Measurements from ENCODE around the gene HEXD.

HEXD gene

DNA sequence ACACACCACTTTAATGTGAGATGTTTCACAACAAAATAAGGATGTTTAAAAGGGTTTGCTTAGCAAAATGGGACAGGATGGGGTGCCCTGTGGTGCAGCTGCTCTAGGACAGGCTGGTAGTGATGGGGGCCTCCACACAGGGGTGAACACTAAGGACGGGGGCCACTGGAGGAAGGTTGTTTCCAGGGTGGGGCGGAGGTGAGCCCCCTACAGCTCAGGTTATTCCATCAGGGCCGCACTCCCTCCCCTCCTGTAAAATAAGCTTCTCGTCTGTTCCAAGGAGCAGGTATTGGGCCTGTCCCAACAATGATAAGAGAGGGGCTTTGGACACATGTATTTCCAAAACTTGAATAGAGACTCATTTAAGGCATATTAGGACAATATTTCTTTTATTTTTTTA is 1.9 kb upstream of the HEXD start:
- DNase-seq: no peak

- peak; percentile 9 for DNase-seq
These were observed 1.4 kb upstream of the HEXD start for GRCh38 chr17:82416771-82417170.

DNA sequence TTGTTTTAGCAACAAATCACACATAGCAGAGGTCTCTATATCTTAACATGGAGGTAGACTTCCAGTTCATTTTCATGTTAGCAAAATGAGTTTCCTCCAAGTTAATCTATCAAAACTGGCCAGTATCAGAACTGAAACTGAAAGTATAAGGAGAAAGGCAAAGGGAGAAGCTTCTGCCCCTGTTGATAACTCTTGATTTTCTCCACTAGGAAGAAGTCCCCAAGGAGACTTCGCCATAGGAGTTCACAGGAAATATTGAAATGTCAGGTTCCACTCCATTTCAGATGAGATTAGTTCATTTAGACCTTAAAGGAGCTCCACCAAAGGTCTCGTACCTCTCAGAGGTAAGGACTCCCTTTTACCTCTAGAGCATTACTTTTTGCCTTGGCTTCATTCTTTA is 1.4 kb downstream of the HEXD start:
- peak; percentile 57 for DNase-seq

DNA sequence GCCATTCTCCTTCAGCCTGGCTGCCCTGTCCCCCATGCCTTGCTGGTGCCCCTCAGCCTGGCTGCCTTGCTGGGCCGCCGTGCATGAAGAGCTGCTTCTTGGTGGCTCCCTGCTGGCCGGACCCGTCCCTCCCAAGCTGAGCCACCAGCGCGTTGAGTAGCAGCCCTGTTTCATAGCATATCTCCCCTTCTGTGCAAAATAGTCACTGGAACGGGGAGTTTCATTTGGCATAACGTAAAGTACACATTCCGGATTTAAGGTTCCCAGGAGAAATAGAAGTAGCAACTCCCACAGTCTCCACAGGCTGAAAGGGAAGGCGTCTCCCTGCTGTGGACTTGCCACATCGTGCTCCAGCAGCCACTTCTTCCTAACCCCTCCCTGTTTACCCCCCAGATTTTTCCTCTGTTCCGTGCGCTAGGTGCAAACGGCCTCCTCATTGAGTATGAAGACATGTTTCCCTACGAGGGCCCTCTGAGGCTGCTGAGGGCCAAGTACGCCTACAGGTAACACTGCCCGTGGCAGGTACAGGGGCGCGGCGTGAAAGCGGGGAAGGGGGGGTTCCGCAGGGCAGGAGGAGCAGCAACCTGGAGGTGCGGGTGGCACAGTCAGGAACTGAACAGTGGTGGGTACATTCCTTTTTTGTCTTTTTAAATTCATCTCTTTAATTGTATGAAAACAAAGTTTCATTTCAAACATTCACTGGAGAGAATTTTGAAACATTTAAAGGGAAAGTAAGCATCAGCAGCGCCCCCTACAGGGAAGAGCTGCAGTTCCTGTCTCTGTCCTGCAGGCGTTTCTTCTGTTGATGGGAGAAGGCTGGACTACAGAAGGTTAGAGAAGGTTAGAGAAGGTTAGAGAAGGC is 6.1 kb downstream of the HEXD start:
- DNase-seq: peak; percentile 58

DNA sequence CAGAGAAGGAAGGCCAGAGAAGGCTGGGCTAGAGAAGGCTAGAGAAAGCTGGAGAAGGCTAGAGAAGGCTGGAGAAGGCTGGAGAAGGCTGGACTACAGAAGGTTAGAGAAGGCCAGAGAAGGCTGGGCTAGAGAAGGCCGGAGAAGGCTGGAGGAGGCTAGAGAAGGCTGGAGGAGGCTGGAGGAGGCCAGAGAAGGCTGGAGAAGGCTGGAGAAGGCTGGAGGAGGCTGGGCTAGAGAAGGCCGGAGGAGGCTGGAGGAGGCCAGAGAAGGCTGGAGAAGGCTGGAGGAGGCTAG is 6.7 kb downstream of the HEXD start:
- no peak for DNase-seq

GRCh38 chr17:82428546-82428945 is 10.4 kb downstream of the HEXD start:
- no peak for DNase-seq

GRCh38 chr17:82429824-82430223 is 11.7 kb downstream of the HEXD start:
- no peak for DNase-seq

DNA sequence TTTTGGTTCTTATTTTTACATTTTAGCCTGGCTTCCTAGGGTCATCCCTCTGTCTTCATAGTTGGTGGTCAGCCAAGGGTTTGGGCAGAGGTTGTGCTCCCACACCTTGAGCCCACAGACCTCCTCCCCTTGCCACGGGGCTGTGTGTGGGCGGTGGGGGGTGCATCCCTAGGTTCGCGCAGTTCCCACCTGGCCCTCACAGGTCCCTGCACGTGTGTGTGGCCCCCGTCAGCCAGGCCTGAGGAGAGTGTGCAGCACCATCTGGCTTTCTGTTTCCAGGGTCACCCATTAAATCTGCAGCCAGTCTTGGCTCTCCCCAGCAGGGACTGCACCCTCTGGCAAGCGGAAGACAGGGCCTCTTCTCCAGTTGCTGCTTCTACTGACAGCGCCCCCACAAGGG is 13.9 kb downstream of the HEXD start:
- no peak for DNase-seq

- DNase-seq: no peak
These were observed 15.5 kb downstream of the HEXD start for GRCh38 chr17:82433560-82434215.

DNA sequence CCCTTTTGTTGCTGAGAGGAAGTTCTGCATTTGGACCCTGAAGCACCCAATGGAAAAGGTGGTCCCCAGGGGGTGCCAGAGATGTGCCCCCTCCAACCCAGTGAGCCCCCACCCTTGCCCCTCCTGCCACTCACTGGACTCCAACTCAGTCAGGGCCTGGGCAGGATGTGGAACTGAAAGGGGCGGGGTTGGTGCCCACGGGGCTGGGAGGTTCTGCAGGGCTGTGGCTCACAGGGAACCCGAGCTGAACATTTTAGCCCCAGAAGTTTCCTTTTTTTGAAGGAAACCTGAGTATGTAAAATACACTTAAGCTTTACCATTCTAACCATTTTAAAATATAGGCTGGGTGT is 16.0 kb downstream of the HEXD start:
- DNase-seq: no peak

- no peak for DNase-seq
These were observed 17.0 kb downstream of the HEXD start for GRCh38 chr17:82435103-82435502.

- DNase-seq: no peak
These were observed 17.7 kb downstream of the HEXD start for GRCh38 chr17:82435601-82436583.

- DNase-seq: no peak
These were observed 18.6 kb downstream of the HEXD start for GRCh38 chr17:82436601-82437324.

DNA sequence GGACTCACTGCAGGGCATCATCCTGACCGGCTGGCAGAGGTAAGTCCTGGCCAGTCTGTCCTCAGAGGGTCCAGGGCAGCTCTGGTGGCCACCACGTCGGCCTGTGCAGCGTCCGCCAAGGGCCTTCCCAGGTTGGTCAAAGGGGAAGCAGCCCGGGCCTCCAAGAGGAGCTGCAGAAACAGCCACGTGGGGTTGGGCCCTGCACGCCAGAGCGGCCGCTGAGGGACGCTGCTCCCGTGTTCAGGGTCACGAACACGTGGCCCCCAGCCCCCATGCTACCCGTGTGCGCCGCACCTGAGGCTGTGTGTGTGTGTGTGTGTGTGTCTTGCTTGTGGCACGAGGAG is 19.1 kb downstream of the HEXD start:
- DNase-seq: no peak

GRCh38 chr17:82438401-82439193 is 20.4 kb downstream of the HEXD start:
- no peak for DNase-seq

- no peak for DNase-seq
These were observed 21.2 kb downstream of the HEXD start for GRCh38 chr17:82439194-82439828.

GRCh38 chr17:82439829-82440365 is 21.8 kb downstream of the HEXD start:
- DNase-seq: no peak

DNA sequence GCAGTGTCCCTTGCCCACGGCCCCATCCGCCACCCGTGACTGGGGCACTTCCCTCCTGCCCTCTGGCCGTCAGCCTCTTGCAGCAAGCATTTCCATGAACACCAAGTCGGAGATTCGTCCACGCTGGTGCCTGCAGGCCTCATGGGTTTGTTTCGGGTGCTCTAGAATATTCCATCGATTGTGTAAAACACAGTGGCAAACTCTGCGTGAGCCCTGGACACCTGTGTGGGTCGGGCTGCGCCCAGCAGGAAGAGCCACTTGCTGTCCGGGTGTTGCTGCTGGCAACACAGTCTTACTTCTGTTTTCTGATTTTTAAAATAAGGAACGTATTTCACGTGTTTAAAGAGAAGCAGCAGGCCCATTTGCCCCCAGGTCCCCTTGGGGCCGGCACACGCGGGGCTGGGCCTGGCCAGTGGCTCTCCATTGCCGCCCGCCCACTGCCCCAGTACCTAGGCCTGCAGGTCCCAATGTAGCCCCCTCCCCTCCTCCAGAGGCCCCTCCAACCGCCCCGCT is 22.4 kb downstream of the HEXD start:
- DNase-seq: peak; percentile 78

DNA sequence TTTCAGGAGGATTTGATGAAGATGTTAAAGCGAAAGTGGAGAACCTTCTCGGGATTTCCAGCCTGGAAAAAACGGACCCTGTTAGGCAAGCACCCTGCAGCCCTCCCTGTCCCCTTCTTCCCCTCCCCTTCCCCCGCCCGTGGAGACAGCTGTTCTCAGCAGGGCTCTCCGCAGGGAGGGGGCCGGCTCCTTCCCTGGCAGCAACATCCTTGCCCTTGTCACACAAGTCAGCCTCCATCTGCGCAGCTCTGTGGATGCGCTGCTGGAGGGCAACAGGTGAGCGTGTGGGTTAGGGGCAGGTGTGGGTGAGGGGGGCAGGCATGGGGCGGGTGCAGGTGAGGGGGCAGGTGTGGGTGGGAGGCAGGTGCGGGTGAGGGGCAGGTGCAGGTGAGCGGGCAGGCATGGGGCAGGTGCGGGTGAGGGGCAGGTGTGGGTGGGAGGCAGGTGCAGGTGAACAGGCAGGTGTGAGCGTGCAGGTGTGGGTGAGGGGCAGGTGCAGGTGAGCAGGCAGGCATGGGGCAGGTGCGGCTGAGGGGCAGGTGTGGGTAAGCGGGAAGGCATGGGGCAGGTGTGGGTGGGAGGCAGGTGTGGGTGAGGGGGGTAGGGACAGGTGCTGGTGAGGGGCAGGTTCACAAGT is 23.0 kb downstream of the HEXD start:
- peak; percentile 53 for DNase-seq

GRCh38 chr17:82441691-82442487 is 23.7 kb downstream of the HEXD start:
- no peak for DNase-seq
